GM12873 (cell line): ENCODE data around the gene ZNF292.

Experiments
- CTCF ChIP-seq: IDR thresholded peaks from 2 replicates; pipeline ENCODE4 v1.5.1; 2012; ENCODE audit warnings: low read depth, mild to moderate bottlenecking, moderate library complexity, low read length, control low read depth; ENCODE audit not compliant: insufficient read depth; ENCODE audit errors: missing control alignments

Gene ZNF292

GRCh38 chr6:87165185-87165584 lies 9.8 kb downstream of the ZNF292 start:
- TF ChIP-seq CTCF: no peak

GRCh38 chr6:87171938-87172633 lies 16.7 kb downstream of the ZNF292 start:
- no peak for TF ChIP-seq CTCF

- no peak for TF ChIP-seq CTCF
These were observed 18.8 kb downstream of the ZNF292 start for GRCh38 chr6:87174078-87174579.

DNA sequence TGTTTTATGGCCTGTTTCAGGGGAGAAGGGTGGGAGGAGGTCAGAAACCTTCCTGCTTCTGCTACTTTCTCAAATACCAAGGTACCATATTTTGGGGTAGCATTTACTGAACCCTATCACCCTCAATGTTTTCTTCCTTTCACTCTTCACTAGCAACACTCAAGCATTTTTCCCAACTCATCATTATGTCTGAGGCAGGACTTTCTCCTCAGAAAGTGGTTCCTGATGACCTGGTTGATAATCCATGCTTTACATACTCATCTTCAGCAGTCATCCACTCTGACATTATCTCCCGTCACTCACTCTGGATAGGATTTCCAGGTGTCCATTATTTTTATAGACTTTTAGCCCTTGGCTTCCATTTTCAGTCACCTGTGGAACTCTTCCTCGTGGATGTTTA lies 21.1 kb downstream of the ZNF292 start:
- TF ChIP-seq CTCF: no peak

DNA sequence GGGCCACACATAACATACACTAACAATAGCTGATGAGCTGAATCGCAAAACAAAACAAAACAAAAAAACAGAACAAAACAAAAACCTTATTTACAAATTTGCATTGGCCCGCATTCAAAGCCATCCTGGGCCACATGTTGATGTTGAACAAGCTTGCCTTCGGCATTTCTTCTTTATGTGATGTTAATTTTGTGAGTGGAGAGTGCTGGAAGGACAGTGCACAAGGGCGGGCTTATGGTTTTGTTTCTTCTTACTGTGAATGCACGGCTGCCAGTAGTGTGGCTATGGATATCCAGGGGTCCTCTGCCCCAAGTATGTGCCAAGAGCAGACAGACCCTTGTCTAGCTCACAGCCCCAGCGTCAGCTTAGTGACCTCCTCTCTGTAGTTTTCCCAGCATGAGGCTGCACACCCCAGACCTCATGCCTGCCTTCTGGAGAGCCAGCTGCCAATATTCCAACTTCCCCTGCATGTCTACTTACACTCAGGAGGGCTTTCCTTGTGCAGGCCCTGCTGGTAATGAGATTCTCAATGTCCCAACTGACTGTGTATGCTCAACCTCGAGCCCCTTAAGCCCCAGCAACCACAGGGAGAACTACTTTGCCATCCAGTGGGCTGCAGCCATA lies 24.9 kb downstream of the ZNF292 start:
- no peak for TF ChIP-seq CTCF

DNA sequence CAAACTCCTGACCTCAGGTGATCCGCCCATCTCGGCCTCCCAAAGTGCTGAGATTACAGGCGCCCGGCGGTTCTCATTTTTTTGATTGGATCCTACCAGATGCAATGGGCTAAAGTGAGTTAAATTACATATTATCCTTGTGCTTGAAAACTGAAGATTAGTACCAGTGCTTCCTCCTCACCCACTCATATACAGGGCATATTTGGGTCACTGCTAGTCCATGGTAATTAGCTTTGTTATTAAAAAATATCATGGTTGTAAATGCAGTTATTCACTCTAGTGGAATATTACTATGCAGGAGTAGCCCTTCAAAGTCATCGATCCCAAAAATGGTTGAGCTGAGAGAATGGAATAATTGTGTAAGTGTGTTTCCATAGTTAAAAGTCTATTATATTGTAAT lies 26.5 kb downstream of the ZNF292 start:
- TF ChIP-seq CTCF: no peak

DNA sequence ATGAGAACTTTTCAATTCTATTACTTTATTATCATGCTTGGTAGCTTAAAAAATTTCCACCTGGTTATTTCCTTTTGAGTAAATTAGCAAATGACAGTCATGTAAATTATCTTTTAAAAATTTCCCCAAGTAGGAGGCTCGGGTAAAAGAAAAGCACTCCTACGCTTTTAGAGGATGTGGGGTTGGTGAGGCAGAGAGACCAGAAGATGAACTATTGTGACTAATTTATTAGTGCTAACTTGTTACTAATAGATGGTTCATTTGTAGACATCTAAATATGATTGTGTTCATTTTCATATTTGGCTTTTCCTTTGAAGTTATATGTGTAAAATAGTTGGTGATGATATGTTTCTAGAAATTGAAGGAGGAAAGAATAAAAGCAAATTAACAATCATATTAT lies 27.0 kb downstream of the ZNF292 start:
- TF ChIP-seq CTCF: no peak
